Stimulated activated CD4-positive, alpha-beta T cell treated with anti-CD3 and anti-CD28 coated beads, Interleukin-2, amount 100 ng/mL, for 24 hours (primary cell): ENCODE results near the gene ZNF503.
A peak's percentile ranks its signal among the peaks of the same experiment; 100 is the strongest.

Experiments used
- DNase-seq, 2 donors: peaks; one replicate each; pipeline ENCODE4 v3.0.0-alpha.2; 2020

The ZNF503 gene

DNA sequence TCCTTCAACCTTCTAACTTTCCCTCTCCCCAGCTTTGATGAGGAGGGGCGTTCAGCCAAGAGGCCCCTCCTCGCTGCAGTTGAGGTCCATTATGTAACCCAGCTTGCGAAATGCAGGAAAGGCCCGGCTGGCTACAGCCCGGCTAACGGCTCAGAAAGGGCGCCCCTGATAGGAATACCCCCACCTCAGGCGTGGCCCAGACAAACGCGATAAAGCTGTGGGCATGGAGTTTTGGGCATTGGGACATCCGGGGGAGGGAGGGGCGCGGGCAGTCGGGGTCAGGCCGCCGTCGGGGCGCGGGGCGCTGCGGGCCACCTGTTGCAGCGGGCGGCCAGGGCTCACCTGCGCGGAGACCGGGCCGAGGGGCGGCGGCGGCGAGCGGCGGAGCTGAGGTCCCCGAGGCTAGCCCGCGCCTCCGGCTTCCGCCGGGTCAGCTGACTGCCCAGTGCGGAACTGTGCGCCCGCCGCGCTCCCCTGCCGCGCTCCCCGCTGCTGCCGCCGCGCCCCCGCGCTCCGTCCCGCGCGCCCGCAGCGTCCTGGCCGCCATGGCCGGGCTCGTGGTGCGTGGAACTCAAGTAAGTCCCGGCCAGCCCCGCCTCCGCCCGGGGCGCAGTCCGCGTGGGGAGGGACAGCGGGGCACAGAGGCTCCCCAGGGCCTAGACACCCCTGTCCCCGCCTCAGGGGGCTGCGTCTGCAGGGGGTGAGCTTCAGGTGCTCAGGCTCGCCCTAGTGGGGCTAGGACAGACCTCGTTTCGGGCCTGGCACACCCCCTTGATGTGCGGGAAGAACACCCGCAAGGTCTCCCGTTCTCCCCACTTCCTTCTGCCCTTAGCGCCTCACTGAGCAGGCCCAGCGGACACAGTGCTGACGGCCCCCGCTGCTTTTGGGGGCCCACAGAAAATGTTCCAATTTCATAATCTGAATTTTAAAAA, 29.9 kb upstream of the ZNF503 start, which contains the start of gene LRMDA:
LRMDA (plus strand) TSS at position 445 of the 932 bp plus-strand sequence.
- no peak for DNase-seq

DNA sequence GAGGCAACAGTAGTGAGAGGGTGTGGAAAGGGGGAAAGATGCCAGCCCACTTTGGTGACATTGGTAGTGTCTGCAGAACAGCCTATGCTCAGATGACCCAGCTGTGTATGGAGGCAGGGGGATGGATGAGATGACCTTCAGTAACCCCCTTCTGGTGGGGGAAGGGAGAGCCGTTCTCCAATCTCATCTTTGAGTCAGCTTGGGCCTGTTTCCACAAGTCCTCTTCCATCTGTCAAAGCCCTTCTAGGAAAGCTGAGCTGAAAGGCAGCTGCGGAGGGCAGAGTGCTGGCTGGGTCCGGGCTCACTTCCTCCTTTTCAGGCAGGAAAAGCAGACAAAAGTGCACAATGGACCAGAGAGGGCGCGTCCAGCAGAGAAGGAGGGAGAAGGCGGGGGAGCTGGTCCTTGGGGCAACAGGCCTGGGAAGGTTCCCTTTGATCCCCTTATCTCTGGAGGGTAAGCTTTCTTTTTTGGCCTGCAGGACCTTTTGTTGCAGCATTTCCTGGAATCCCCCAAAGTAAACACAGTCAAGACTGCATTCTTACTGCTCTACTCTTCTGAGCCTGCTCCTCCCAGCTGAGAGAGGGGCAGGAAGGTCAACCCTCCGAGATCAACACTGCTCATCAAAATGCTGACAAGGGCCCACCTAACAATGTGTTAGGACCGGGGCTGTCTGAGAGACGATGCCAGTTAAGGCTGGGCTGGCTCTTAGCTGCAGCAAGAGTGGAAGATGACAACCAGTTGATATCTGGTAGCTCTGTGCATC, 28.6 kb upstream of the ZNF503 start:
- DNase-seq = no peak

DNA sequence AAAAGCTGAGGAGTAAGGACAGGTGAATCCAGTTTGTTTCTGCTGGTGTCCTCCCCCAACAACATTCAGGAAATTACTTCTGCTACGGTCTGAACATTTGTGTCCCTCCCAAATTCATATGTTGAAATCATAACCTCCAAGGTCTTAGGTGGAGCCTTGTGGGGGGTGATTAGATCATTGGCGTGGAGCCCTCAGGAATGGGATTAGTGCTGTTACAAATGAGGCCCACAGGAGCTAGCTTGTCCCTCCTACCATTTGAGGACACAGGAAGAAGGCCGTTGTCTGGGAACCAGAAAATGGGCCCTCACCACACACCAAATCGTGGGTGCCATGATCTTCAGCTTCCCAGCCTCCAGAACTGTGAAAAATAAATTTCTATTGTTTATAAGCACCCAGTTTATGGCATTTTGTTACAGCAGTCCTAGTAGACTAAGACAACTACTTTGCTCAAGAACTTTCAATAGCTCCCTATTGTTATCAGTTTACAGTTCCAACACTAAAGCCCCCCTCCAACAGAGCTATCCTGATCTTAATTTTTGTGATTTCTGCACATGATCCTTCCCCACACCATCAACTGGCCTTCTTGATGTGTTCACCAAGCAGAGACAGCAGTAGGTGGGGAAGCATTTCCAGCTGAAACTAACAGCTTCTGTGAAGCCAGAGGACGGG, 27.7 kb upstream of the ZNF503 start:
- no peak for DNase-seq

DNA sequence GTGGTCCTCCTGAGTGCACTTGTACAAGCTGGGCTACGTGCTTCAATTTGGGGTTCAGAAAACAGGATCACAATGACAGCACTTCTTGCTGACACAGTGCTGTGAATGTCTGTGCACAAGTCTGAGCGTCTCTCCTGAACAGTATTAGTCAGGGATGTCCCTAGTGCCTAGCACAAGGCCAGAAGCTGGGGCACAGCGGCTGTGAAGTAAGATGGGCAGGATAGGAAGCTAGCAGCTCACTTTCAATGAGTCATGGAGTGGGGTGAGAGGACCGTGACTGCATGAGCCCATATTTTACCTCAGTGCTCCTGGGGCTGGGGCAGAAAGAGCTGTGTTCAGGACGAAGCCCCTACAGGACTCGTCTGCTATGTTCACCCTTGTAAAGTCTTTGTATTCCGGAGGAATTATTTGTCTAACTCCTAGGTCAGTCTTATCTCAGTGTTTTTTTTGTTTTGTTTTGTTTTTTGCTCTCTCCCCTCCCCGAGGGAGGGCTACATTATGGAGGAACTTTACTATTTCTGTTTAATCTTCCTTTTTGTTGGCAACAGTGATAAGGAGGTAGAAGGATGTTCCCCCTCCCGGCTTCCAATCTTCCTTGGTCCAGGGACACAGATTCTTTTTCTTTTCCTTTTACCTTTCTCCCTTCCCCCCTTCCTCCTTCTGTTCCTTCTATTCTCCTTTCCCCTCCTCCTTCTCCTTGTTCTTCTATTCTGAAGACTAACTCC, 27.0 kb upstream of the ZNF503 start:
- no peak for DNase-seq

DNA sequence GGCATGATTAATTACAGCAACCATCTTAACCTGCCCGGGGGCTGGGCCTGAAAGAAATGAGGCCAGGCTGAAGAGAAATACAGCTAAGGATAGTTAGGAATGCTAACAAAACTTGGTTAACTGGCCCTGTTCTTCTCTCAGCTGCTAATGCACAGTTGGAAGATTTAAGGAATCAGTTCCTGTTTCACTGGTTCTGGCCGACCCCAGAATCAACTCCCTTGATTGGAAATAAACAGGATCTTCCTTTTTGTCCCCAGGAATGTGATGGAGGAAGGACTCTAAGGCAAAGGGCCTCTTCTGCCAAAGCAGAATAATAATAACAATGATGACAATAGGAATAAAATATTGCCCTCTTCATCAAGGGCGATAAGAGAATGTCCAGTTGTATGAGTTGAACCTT, 26.4 kb upstream of the ZNF503 start:
- no peak for DNase-seq

DNA sequence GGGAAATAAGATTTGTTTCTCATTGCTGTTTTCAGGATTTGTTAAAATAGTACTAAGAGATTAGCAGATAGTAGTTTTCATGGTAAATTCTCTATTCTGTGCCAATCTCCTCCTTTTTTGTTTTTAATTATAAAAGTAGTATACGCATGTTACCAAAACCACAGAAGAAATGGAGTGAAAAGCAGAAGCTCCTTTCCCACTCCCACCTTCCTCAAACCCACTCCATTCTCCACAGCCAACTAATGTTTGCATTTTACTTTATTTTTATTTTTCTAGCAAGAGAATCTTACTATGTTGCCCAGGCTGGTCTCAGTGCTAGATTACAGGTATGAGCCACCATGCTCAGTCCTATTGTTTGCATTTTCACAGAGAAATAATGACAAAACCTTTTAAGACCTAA, 25.3 kb upstream of the ZNF503 start:
- no peak for DNase-seq

DNA sequence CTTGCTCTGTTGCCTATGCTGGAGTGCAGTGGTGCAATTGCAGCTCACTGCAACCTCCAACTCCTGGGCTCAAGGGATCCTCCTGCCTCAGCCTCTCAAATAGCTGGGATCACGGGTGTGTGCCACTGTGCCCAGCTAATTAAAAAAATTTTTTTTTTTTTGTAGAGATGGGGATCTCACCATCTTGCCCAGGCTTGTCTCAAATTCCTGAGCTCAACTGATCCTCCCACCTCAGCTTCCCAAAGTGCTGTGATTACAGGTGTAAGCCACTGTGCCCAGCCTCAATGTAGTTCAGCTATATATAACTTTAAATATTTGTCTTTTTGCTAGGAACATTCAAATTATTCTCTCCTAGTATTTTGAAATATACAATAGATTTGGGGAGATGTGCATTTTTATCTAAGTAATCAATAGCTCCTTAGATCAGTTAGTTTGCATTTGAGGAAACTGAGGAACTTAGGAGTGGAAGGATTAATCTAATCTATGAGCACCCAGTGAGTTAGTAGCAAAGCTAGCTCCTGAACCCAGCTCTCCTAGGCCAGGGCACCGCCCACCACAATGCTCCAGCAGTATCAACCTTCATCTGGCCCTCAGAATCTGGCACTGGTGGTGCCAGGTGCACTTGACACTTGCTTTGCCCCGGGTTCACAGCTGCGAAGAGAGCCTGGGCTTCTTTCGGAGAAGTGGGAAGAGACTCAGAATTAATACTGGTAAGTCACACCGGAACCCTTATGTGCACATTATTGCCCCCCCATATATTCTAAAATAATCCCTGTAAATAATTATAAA, 23.9 kb upstream of the ZNF503 start:
- no peak for DNase-seq

DNA sequence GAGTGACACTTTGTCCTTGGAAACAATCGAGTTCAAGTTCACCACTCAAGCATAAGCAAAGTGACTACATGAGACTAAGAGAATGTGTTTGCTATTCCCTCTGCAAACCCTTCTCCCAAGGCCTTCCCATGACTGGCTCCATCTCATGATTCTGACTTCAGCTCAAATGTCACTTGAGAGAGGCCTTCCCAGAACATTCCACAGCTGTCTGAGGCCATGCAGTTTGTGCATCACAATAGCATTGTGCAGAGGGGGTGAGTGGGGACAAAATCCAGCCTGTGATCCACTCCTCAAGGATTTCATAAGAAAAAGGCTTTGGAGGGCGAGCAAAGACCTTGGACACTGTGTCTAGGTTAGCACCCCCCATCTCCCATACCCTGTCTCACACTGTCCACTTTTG, 23.0 kb upstream of the ZNF503 start:
- DNase-seq = no peak

DNA sequence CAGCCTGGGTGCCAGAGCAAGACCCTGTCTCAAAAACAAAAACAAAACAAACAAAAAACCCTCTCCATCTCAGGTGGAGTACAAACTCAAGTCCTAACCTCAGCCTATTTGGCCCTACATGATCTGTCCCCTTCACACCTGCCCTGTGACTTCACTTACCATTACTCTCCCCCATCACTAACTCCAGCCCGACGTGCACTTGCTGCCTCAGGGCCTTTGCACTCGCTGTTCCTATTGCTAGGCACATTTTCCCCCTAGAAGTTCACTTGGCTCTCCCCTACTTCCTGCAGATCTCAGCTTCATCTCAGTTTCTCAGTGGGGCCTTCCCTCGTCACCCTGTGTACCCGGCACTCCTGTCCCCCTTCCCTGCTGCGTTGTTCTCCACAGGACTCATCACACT, 21.3 kb upstream of the ZNF503 start:
- DNase-seq = no peak

DNA sequence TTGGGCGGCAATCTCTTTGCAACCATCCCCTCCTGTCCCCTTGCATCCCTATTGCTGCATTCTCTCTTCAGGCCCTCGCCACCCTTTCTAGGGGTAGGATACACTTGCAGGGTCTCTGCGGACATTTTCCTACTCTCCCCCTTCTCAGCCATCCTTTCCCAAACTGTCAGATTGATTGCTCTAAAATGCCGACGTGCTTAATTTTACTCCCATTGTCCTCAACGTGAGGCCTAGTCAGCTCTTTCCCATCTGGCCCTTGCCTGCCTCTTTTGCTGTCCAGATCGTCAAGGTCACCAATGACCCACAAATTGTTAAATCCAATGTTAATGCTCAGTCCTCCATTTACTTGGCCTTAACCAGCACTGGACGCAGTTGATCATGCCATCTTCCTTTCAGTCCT, 17.1 kb upstream of the ZNF503 start:
- DNase-seq = no peak

DNA sequence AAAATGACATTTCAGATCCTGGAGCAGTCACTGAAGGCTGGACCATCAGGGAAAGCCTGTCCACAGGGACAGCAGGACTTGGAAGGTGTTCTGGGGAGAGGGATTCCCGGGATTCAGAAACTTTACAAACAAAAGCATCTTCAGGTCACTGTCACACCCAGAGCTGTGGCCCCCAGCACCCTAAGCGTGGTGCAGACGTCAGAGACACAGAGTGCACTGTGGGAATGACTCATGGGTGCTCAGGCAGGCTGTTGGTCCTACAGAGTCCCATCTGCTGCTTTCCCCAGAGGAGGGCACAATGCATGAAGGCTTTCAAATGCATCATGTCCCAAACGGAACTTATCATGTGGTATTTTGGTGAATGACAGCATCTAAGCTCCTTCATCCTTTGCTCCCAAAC, 16.7 kb upstream of the ZNF503 start:
- no peak for DNase-seq

DNA sequence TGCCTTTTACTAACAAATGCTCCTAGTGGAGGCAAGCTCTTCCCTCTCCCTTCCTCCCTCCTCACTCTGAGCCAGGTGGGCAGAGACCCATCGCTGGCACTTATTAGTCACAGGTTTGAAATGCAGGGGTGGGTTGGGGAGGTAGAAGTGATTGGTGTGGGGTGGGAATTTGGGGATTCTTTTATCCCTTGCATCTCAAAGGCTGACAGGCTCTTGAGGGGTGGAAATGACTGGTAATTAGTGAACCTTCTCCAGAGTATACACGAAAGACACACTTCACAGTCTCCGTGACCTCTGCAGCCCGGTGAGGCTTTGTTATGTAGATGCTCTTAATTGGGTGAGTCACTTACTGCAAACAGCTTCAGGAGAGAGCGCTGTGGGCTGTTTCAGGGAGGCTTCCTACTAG, 16.0 kb upstream of the ZNF503 start:
- no peak for DNase-seq

DNA sequence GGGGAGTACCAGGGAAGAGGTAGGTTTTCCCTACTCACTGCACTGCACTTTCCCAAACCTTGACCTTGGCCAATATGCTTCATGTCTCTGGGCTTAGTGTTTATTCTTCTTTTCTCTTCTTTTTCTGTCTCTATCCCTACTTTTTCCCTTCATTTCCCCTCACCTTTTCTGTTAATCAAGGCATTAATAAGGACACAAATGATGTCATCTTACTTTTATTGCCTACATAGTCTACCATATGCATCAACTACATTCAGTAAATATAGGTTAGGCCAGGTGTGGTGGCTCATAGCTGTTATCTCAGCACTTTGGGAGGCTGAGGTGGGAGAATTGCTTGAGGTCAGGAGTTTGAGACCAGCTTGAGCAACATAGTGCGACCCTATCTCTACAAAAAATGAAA, 13.0 kb upstream of the ZNF503 start:
- no peak for DNase-seq

DNA sequence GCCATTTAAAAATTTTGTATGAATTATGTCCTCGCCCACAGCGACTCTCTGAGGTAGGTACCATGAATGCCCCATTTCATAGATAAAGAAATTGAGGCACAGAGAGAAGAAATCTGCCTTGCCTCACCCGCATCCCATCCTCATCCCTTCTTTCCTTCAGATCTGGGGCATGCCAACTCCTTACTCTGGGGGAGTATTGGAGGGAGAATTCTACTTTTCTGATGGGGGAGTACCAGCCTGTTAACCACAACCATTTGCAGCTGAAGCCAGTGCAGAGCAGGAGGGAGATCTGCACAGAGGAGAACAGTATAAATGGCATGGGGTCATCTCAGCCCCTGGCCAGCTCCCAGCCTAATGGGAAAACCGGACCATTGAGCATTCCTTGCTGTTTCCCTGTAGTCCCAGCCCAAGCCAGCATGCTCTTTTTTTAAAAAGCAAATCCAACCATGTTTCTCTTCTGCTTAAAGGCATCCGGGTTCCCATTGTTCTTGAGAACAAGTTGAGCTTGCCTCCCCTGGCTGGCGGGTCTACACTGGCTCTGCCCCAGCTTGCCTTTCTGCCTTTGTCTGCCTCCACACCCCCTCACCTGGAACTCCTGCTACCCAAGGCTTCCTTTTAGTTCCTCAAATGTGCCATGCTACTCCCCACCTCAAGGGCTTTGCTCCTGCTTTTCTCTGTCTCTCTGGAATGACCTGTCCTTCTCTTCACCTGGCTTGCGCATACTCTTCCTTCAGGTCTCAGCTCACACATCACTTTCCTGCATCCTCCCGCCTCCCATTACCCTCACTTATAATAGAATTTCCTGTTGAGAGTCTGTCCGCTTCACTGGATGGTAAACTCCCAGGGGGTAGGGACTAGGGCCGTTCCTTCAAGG, 8.8 kb upstream of the ZNF503 start:
- no peak for DNase-seq

DNA sequence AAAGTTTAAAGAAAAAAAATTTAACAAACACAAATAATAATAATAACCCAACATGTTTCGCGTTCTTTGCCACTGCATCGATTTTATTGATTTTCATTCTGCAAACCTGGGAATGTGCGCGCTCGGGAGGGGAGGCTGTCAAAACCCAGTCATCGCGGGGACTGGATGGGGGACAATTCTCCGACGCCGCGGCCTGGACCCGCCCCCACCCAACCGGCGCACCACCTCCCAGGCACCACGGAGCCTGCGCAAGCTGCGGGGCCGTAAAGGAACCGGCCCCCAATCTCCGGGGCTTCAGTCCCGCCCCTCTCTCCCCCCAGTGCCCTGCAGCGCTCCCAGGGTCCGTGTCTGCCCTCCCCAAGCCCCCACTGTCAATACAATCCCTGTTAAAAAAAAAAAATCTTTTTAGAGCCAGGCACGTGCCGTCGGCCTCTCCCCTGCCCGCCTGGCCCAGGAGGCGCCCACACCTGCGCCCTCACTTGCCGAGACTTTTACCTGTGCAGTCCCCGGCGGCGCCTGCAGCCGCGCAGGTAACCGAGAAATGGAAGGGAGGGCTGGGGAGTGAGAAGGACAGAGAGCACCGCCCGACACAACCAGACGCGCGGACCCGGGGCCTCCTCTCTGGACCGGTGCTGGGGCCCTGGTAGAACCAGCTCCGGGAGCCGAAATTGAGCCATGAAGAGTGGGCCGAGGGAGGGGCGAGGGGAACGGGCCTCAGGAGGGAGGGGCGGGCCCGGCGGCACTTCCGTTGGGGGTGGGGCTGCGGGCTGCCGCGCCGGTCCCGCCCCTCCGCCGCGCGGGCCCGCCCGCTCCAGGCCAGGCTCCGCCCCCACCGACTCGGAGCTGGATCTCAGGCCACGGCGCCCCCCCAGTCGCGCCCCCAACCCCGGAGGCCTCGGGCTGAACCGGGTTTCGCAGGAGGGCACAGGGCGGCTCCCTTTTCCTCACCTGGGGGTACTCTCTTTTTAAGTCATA, 7.6 kb upstream of the ZNF503 start:
- DNase-seq = peak; percentile 40 to 57

DNA sequence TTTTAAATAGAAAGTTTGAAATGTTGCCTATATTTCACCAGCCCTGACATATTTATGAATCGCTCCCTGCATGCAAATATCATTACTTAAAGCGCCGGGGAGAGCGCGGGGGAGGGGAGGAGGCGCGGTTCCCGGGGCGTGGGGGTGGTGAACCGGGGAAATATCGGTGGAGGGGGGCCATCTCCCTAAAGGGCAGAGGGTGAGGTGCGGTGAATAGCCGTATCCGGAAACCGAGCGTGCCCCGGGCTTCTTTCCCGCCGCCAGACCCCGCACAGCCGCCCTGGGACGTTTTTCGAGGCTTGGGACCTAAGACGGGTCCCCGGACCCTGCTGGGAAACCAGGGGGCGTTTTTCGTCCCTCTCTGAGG, 6.9 kb upstream of the ZNF503 start:
- DNase-seq = no peak

DNA sequence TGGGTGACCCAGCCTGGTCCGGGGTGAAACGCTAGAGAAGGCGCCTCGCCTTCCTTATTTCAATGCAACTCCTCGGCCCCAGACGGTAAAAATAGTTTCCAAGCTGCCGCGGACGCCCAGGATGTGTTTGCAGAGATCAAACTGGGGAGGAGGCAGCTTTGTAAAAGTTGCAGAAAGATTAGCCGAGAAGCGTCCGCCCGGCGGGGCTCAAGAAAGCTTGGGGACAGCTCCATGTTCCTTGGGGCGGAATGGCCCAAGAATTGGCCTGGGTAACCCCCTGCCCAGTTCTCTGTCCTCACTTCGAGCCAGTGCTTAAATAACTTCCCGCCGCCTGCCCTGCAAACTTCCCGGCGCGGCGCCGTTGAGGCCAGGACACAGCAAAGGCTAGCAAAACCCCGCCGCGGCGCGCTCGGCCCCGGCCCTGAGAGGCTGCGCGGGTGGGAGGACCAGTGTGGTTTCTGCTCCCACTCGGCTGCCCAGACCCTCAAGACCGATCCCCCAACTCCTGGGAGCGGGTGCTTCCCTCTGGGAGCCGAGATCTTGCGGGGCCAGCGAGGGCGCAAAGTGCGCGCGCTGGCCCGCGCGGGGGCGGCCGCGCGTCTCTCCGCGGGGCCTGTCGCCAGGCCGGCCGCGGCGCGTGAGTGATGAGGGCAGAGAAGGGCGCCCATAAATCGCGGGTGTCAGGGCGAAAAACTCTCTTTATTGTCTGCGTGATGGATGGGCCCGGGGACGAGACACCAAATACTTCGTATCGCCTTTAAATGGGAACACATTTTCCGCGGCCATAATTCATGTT, 6.3 kb upstream of the ZNF503 start:
- no peak for DNase-seq

DNA sequence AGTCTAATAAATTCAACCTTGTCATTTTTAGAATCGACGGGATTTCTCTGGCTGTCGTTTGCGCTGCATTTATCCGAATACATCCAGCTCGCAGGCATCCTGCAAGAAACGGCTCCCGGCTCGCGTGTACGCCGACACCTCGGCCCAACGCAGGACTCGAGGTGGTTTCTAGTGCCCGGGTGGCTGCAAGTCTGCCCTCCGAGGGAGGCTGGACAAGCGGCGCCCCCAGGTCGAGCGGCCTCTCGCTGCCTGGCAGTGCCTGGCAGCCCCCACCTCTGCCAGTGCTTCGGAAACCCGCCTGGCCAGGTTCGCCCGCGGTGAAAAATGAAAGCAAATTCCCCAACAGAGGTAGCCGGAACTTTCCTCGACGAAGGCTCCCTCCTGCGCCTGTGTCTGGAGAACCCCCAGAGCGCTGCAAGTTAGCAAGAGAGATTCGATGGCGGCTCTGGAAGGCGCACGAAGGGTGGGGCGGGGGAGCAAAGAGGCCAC, 5.7 kb upstream of the ZNF503 start:
- no peak for DNase-seq
